Colonic mucosa (tissue), 4 donors: ENCODE measurements around the gene ARL13A. TPM values are rescaled to one million over a fixed set of nuclear protein-coding genes. Genes with fewer than 3 reads are reported as not detected.

ENCODE experiments used
- DNase-seq: peaks from one replicate; pipeline ENCODE4 v3.0.0-alpha.2; 2020
- H3K27ac ChIP-seq: fragments of 200-600 bp; one replicate; pipeline ENCODE4 v1.8.0; 2021
- H3K27me3 ChIP-seq: fragments of 200-600 bp; one replicate; pipeline ENCODE4 v1.8.0; 2021
- H3K36me3 ChIP-seq: fragments of 200-600 bp; one replicate; pipeline ENCODE4 v1.8.0; 2021
- H3K4me1 ChIP-seq: fragments of 200-600 bp; one replicate; pipeline ENCODE4 v1.8.0; 2021; ENCODE audit warnings: mild to moderate bottlenecking
- H3K4me3 ChIP-seq: fragments of 200-600 bp; one replicate; pipeline ENCODE4 v1.8.0; 2021
- H3K9ac ChIP-seq, 2 donors: one replicate each; pipeline ENCODE4 v1.7.0; 2013; ENCODE audit warnings: control low read depth in 2 of 2, low read depth in 2 of 2, low read length in 2 of 2
- H3K9me3 ChIP-seq: fragments of 200-600 bp; one replicate; pipeline ENCODE4 v1.8.0; 2021
- CTCF ChIP-seq: fragments of 200-600 bp; IDR thresholded peaks from one replicate; pipeline ENCODE4 v1.8.0; 2022; ENCODE audit warnings: antibody characterized with exemption, mild to moderate bottlenecking
- intact Hi-C: fragments of 100-400 bp; cut with DNase I; formaldehyde crosslinking; loops from one replicate; pipeline ENCODE4 v1.14.1; 2022
- total RNA-seq, 2 donors: library from RNA; stranded (reverse); fragmentation: NEBNext Ultra II Directional in 1 of 2; extraction: Animal tissue kit (Norgen Biotek cat#: 25700) in 1 of 2; gene quantifications; one replicate each; pipeline ENCODE4 v1.2.1, GENCODE V29; 2021
- donor health status: healthy.
- donor health status: DM: no; HTN: no; CAD: no.
- donor health status: DM: no; HTN: no; CAD: no.

Gene ARL13A
- total RNA-seq, 2 donors from 2014 or later = not detected

- Histone ChIP-seq H3K27me3 (no peaks in the 10 kb centered on the region), H3K36me3 (no peaks in the 10 kb centered on the region), H3K9ac (no peak overlapping the region), H3K4me3 (no peak overlapping the region), H3K4me1 (no peaks in the 10 kb centered on the region), H3K27ac (no peak overlapping the region), H3K9me3 (no peaks in the 10 kb centered on the region)
- no peak for DNase-seq
- intact Hi-C loops = no loop called here
- no peak for TF ChIP-seq CTCF
Observed at GRCh38 chrX:100948557-100948956, 21.0 kb upstream of the ARL13A start.

DNA sequence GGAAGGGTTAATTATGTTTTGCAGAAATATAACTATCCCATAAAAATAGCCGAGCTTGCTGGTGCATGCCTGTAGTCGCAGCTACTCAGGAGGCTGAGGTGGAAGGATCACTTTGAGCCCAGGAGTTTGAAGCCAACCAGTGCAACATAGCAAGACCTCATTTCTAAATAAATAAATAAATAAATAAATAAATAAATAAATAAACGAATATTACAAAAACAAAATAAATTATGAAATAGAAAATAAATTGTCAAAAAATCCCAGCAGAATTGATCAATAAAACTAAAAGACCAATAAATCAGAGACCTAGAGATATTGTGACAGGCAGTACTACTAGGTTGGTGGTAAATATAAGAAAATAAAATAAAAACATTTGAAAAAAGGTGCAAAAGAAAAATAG, 6.7 kb upstream of the ARL13A start:
- H3K36me3 ChIP-seq = no peaks in the 10 kb centered on the region
- no peak overlapping the region for H3K27ac ChIP-seq
- no peak overlapping the region for H3K4me3 ChIP-seq
- no peak overlapping the region for H3K9ac ChIP-seq
- H3K4me1 ChIP-seq = no peaks in the 10 kb centered on the region
- no peaks in the 10 kb centered on the region for H3K27me3 ChIP-seq
- H3K9me3 ChIP-seq = no peaks in the 10 kb centered on the region
- intact Hi-C loops = no loop called here
- no peak for TF ChIP-seq CTCF
- no peak for DNase-seq

- Histone ChIP-seq H3K9ac (no peak overlapping the region), H3K9me3 (no peaks in the 10 kb centered on the region), H3K4me3 (no peak overlapping the region), H3K27ac (no peak overlapping the region), H3K27me3 (no peaks in the 10 kb centered on the region), H3K4me1 (no peaks in the 10 kb centered on the region), H3K36me3 (no peaks in the 10 kb centered on the region)
- TF ChIP-seq CTCF = no peak
- intact Hi-C loops = no loop called here
- DNase-seq = no peak
Observed at GRCh38 chrX:100964362-100964761, 5.1 kb upstream of the ARL13A start.

- no peak for TF ChIP-seq CTCF
- no peak for DNase-seq
- H3K27me3 ChIP-seq = no peaks in the 10 kb centered on the region
- no peaks in the 10 kb centered on the region for H3K36me3 ChIP-seq
- H3K4me3 ChIP-seq = no peak overlapping the region
- no peak overlapping the region for H3K27ac ChIP-seq
- no peak overlapping the region for H3K9ac ChIP-seq
- H3K9me3 ChIP-seq = no peaks in the 10 kb centered on the region
- H3K4me1 ChIP-seq = no peaks in the 10 kb centered on the region
- intact Hi-C loops = no loop called here
Observed at GRCh38 chrX:100969936-100970335, 428 bp downstream of the ARL13A start.

- Histone ChIP-seq H3K36me3 (no peaks in the 10 kb centered on the region), H3K9me3 (no peaks in the 10 kb centered on the region), H3K27me3 (no peaks in the 10 kb centered on the region), H3K9ac (no peak overlapping the region), H3K27ac (no peak overlapping the region), H3K4me3 (no peak overlapping the region), H3K4me1 (no peaks in the 10 kb centered on the region)
- no peak for DNase-seq
- intact Hi-C loops = no loop called here
- TF ChIP-seq CTCF = no peak
Observed at GRCh38 chrX:100973411-100973810, 3.9 kb downstream of the ARL13A start.

DNA sequence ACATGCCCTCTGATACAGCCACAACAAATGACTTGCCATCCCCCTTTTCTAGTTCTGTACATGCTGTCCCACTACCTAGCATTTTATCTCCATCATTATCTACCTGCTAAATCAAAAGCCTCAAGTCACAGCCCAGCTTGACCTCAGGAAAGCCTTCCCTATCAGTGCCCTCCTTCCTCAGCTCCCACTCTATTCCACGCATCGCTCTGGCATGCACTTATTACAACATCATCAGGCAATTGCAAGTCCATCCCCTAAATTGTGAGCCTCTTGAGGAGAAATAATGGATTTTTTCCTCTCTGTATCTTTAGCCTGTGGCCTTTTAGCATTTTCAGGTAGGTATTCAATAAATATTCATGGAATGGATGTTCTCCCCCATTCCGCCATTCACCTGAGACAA, 5.7 kb downstream of the ARL13A start:
- no peak overlapping the region for H3K27ac ChIP-seq
- DNase-seq = no peak
- no peaks in the 10 kb centered on the region for H3K4me1 ChIP-seq
- H3K9ac ChIP-seq = no peak overlapping the region
- H3K4me3 ChIP-seq = no peak overlapping the region
- no peaks in the 10 kb centered on the region for H3K36me3 ChIP-seq
- H3K9me3 ChIP-seq = no peaks in the 10 kb centered on the region
- H3K27me3 ChIP-seq = no peaks in the 10 kb centered on the region
- no peak for TF ChIP-seq CTCF
- intact Hi-C loops = no loop called here
